ENCODE results near the gene NTRK2. TPM values are rescaled to one million over a fixed set of nuclear protein-coding genes. Genes with fewer than 3 reads are reported as not detected.

The NTRK2 gene
- total and polyA plus RNA-seq, 10 of the 15 experiments (the other 5 are each of a cell fraction or from before 2014, with no cell fraction given), result 0.42 to 4.6 (median 0.65) TPM

- TF ChIP-seq NBN (IDR thresholded peaks at IDR 0.05) (no peak), ATF3 (IDR thresholded peaks at IDR 0.05; ENCODE audit: borderline replicate concordance, extremely low read depth, low read depth, low read length) (no peak)
These were observed 26.9 kb upstream of the NTRK2 start (continued) for GRCh38 chr9:84642553-84643141.

GRCh38 chr9:84647699-84648098, 21.8 kb upstream of the NTRK2 start:
- Histone ChIP-seq H3K36me3 (ENCODE audit: control insufficient read depth in 2 of 2, insufficient read depth in 2 of 2, low read length in 1 of 2) (no peaks in the 10 kb centered on the region), H3K9me3 (replicated peaks; ENCODE audit: control insufficient read depth, insufficient read depth, low read length) (no peaks in the 10 kb centered on the region), H4K20me1 (ENCODE audit: control insufficient read depth, insufficient read depth) (no peaks in the 10 kb centered on the region), H2AFZ (ENCODE audit: control insufficient read depth, low read depth, low read length) (no peak overlapping the region), H3K79me2 (ENCODE audit: control insufficient read depth, insufficient read depth, low read length) (no peaks in the 10 kb centered on the region), H3K4me2 (ENCODE audit: control insufficient read depth, insufficient read depth) (no peak overlapping the region), H3K27me3 (replicated peaks in 1 of 2; ENCODE audit: control insufficient read depth in 2 of 2, insufficient read depth in 2 of 2, low read length in 1 of 2) (no peaks in the 10 kb centered on the region), H3K4me3 (no peak overlapping the region), H3K9ac (ENCODE audit: control insufficient read depth, insufficient read depth, low read length) (no peak overlapping the region), H3K4me1 (ENCODE audit: control insufficient read depth, insufficient read depth, low read length) (no peaks in the 10 kb centered on the region), H3K27ac (ENCODE audit: control insufficient read depth, insufficient read depth) (no peak overlapping the region)
- ChIA-PET SMC1A (ENCODE audit: uncharacterized antibody, unreplicated experiment) (no interaction called here), RAD21 (ENCODE audit: unreplicated experiment) (no interaction called here), CTCF (no interaction called here), POLR2A (no interaction called here)
- no peak for FAIRE-seq
- 0% methylated on average over 3 of the region's 3 CpGs for WGBS (ENCODE audit: insufficient coverage, insufficient replicate concordance, low lambda C conversion rate, missing lambda C conversion rate)
- BruUV-seq (replicated peaks), result no TSS peak
- no peak for DNase-seq (ENCODE audit: low read depth, low spot score)
- intact Hi-C loops (cut with micrococcal nuclease; ENCODE audit: unreplicated experiment) (no loop called here), in situ Hi-C loops (cut with MboI) (no loop called here)
- no peak for TF ChIP-seq KAT2A (conservative IDR thresholded peaks at IDR 0.05; ENCODE audit: control insufficient read depth, low read depth, low read length)
- TF ChIP-seq SKIL (IDR thresholded peaks at IDR 0.05; ENCODE audit: low read depth, poor library complexity, severe bottlenecking), result no peak
- no peak for TF ChIP-seq SMC3 (IDR thresholded peaks at IDR 0.05; ENCODE audit: borderline replicate concordance, low read length)
- TF ChIP-seq POLR2A (IDR thresholded peaks at IDR 0.05; ENCODE audit: low read depth, low read length), result no peak
- no peak for TF ChIP-seq MAX (IDR thresholded peaks at IDR 0.05; ENCODE audit: low read depth, low read length)
- TF ChIP-seq ZBED1 (IDR thresholded peaks at IDR 0.05; ENCODE audit: borderline replicate concordance), result no peak
- TF ChIP-seq NFIC (IDR thresholded peaks at IDR 0.05; ENCODE audit: low read depth, low read length), result no peak
- no peak for TF ChIP-seq EGR1 (IDR thresholded peaks at IDR 0.05; ENCODE audit: borderline replicate concordance in 1 of 2, low read depth in 2 of 2, low read length in 2 of 2)
- TF ChIP-seq ASH2L (IDR thresholded peaks at IDR 0.05; ENCODE audit: borderline replicate concordance, low read depth), result no peak
- TF ChIP-seq ZNF217 (IDR thresholded peaks at IDR 0.05), result no peak
- no peak for TF ChIP-seq KLF5 (IDR thresholded peaks at IDR 0.05; ENCODE audit: partially characterized antibody)
- TF ChIP-seq IRF5 (IDR thresholded peaks at IDR 0.05; ENCODE audit: borderline replicate concordance), result no peak
- no peak for ATAC-seq
